ENCODE data around the gene ASIC4. TPM values are rescaled to one million over a fixed set of nuclear protein-coding genes. Genes with fewer than 3 reads are reported as not detected.

Gene ASIC4
- polyA plus RNA-seq, 3 donors, result not detected

- H3K9me3 ChIP-seq (replicated peaks in 1 of 2; ENCODE audit: control insufficient read depth in 1 of 2, insufficient read depth in 1 of 2, low read length in 2 of 2), result no peaks in the 10 kb centered on the region
- Mint-ChIP-seq H3K27me3 (ENCODE audit: low read depth in 3 of 3) (peaks cover 38 to 53% (median 46%) of the 10 kb centered on the region in 3 donors), H3K27ac (no peak overlapping the region), H3K4me3 (peak overlapping the region; percentile 60 to 81), H3K9me3 (peaks cover 0 to 7% (median 0%) of the 10 kb centered on the region in 7 donors), H3K36me3 (peaks cover 0 to 7% of the 10 kb centered on the region in 2 donors), H3K4me1 (peaks cover 5% of the 10 kb centered on the region)
- DNase-seq, result no peak
- peaks cover 0 to 15% of the 10 kb centered on the region in 2 donors for H3K4me1 ChIP-seq (ENCODE audit: control insufficient read depth in 1 of 2, insufficient read depth in 2 of 2, low read length in 2 of 2)
- H3K36me3 ChIP-seq (replicated peaks in 1 of 2; ENCODE audit: control insufficient read depth in 1 of 2, insufficient read depth in 2 of 2, low read length in 2 of 2), result no peaks in the 10 kb centered on the region
- peak overlapping the region; percentile 76 for H3K4me2 ChIP-seq (replicated peaks; ENCODE audit: extremely low read depth, low read length, poor library complexity, severe bottlenecking)
- peaks cover 23 to 43% of the 10 kb centered on the region in 2 donors for H3K27me3 ChIP-seq (ENCODE audit: control insufficient read depth in 2 of 2, insufficient read depth in 2 of 2, low read length in 2 of 2)
- H3K9ac ChIP-seq (ENCODE audit: insufficient read depth, low read length, poor library complexity, severe bottlenecking), result no peak overlapping the region
- H3K4me3 ChIP-seq (replicated peaks in 1 of 3; ENCODE audit: low read depth in 2 of 3, low read length in 3 of 3), result peak overlapping the region in 1 of 3 experiments; percentile 57
- H3K79me2 ChIP-seq (ENCODE audit: insufficient read depth, low read length), result no peaks in the 10 kb centered on the region
- H4K20me1 ChIP-seq (ENCODE audit: insufficient read depth, low read length), result no peaks in the 10 kb centered on the region
- no peak overlapping the region for H3K27ac ChIP-seq (ENCODE audit: low read depth in 1 of 2, low read length in 2 of 2)
- H2AFZ ChIP-seq (ENCODE audit: insufficient read depth, low read depth, low read length, poor library complexity, severe bottlenecking), result peak overlapping the region; percentile 56
- no peak for TF ChIP-seq CTCF (IDR thresholded peaks at IDR 0.05)
- 26% methylated on average over 95 of the region's 95 CpGs for WGBS (ENCODE audit: insufficient coverage)
- intact Hi-C loops (cut with micrococcal nuclease), result no loop called here
Measured at GRCh38 chr2:219570194-219570923, 56.1 kb downstream of the ASIC4 start.

GRCh38 chr2:219570924-219571310 lies 56.6 kb downstream of the ASIC4 start:
- Mint-ChIP-seq H3K4me1 (peaks cover 7% of the 10 kb centered on the region), H3K27ac (no peak overlapping the region), H3K36me3 (peaks cover 0 to 7% of the 10 kb centered on the region in 2 donors), H3K4me3 (peak overlapping the region; percentile 54 to 63), H3K27me3 (ENCODE audit: low read depth in 3 of 3) (peaks cover 38 to 53% (median 46%) of the 10 kb centered on the region in 3 donors), H3K9me3 (peaks cover 0 to 7% (median 0%) of the 10 kb centered on the region in 7 donors)
- H3K9me3 ChIP-seq (replicated peaks in 1 of 2; ENCODE audit: control insufficient read depth in 1 of 2, insufficient read depth in 1 of 2, low read length in 2 of 2), result no peaks in the 10 kb centered on the region
- peak overlapping the region; percentile 56 for H2AFZ ChIP-seq (ENCODE audit: insufficient read depth, low read depth, low read length, poor library complexity, severe bottlenecking)
- no peak overlapping the region for H3K9ac ChIP-seq (ENCODE audit: insufficient read depth, low read length, poor library complexity, severe bottlenecking)
- no peaks in the 10 kb centered on the region for H3K36me3 ChIP-seq (replicated peaks in 1 of 2; ENCODE audit: control insufficient read depth in 1 of 2, insufficient read depth in 2 of 2, low read length in 2 of 2)
- H3K27ac ChIP-seq (ENCODE audit: low read depth in 1 of 2, low read length in 2 of 2), result no peak overlapping the region
- WGBS (ENCODE audit: insufficient coverage), result under 1% methylated on average over 47 of the region's 55 CpGs
- H3K4me2 ChIP-seq (replicated peaks; ENCODE audit: extremely low read depth, low read length, poor library complexity, severe bottlenecking), result peak overlapping the region; percentile 76
- no peak for TF ChIP-seq CTCF (IDR thresholded peaks at IDR 0.05)
- peak overlapping the region in 2 of 3 experiments; percentile 19 to 57 for H3K4me3 ChIP-seq (replicated peaks in 1 of 3; ENCODE audit: low read depth in 2 of 3, low read length in 3 of 3)
- peaks cover 23 to 43% of the 10 kb centered on the region in 2 donors for H3K27me3 ChIP-seq (ENCODE audit: control insufficient read depth in 2 of 2, insufficient read depth in 2 of 2, low read length in 2 of 2)
- H3K4me1 ChIP-seq (ENCODE audit: control insufficient read depth in 1 of 2, insufficient read depth in 2 of 2, low read length in 2 of 2), result peaks cover 0 to 15% of the 10 kb centered on the region in 2 donors
- intact Hi-C loops (cut with micrococcal nuclease), result no loop called here
- DNase-seq, result no peak
- no peaks in the 10 kb centered on the region for H4K20me1 ChIP-seq (ENCODE audit: insufficient read depth, low read length)
- H3K79me2 ChIP-seq (ENCODE audit: insufficient read depth, low read length), result no peaks in the 10 kb centered on the region
